Left ventricle myocardium superior (tissue), 1 donor: ENCODE results near the gene HS1BP3. TPM values are rescaled to one million over a fixed set of nuclear protein-coding genes. Genes with fewer than 3 reads are reported as not detected.

Experiments used
- ATAC-seq: fragments of 200-7000 bp; cut with Tn5 transposase; one replicate; pipeline ENCODE4 v1.9.1; 2020; ENCODE audit warnings: mild to moderate bottlenecking, moderate library complexity
- DNase-seq: peaks from one replicate; pipeline ENCODE4 v3.0.0-alpha.2; 2020
- intact Hi-C: fragments of 100-400 bp; cut with micrococcal nuclease; formaldehyde crosslinking; loops from one replicate; pipeline ENCODE4 v1.11.0; 2022
- total RNA-seq: library from RNA; stranded (reverse); fragmentation: NEBNext Ultra II Directional; extraction: Animal tissue kit (Norgen Biotek cat#: 25700); gene quantifications from one replicate; pipeline ENCODE4 v1.2.1, GENCODE V29; 2021
- donor health status: DM: no; HTN: yes; CAD: no; lungs with severe emphysema.

HS1BP3 gene
- total RNA-seq, 1 donor from 2014 or later: 20.2 TPM

DNA sequence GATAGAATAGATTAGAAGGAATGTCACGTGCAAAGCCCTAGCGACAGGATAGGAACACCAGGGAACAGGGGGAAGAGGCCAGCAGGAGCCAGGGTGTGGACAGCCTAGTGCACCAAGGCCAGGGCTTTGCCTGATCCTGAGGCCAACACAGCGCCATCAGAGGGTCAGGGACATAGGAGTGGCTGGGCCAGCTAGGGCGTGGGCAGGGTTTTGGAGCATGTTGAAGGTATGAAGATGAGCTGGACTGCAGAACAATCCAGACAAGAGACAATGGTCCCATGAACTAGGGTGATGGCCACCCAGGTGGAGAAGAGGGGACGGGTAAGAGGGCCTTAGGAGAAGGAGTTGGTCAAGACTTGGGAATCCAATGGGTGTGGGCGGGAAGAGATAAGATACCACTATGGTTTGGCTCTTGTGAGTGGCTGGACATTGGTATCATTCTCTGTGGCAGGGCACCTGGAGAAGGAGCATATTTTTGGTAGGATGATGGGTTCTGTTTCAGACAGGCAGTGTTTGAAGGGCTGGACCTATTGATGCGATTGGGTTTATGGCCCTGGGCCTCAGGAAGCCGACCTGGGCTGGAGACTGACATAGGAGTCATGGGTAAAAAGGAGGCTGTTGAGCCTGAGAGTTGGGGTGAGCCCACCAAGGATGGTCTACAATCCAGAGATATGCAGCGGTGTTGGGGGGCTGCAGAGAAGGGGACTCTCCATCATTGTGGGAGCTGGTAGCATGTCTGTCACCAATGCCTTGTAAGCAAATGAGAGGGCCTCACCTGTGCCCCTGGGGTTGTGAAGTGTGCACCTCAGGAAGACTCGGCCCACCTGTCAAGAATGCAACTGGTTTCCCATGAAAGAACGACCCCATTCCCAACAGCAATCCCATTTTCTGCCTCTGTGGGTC lies 2.0 kb upstream of the HS1BP3 start:
- DNase-seq: no peak
- intact Hi-C loops: no loop called here

DNA sequence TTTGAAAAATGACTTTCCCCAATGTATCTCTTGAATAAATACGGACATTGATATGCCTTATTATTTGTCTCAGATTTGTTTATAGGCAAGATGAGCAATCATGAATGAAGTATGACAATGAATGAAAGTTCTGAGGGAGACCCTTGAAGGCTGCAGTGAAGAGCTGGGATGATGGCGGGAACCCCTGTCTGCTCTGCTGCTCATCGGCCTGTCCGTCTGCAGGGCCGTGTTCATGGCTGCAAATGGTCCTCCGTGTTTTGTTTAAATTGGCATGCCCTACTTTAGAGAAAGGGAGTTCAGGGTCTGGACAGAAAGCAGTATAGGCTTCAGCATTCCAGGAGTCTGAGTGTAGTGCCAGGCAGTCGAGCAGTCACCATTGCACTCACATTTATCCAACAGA lies 1.2 kb upstream of the HS1BP3 start:
- no peak for DNase-seq
- intact Hi-C loops: no loop called here
- ATAC-seq: no peak

More for the DNA sequence above, 2.0 kb upstream of the HS1BP3 start:
- ATAC-seq: no peak

DNA sequence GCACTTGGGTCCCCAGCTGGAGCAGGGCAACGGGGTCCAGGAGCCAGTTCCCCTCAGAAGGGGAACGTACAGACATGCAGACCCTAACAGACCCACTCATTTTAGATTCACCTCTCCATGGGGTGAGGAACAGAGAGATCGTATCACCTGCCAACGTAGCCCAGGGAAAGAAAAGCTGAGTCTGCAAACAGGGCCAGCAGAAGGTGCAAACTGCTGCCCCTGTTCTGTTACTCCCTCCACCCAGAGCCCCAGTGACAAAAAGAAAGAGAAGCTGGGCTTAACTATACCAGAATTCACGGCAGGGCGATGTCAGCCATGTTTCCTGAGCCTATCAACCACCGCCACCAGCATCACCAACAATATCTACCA lies 817 bp upstream of the HS1BP3 start:
- no peak for ATAC-seq
- DNase-seq: peak; percentile 8
- intact Hi-C loops: no loop called here

DNA sequence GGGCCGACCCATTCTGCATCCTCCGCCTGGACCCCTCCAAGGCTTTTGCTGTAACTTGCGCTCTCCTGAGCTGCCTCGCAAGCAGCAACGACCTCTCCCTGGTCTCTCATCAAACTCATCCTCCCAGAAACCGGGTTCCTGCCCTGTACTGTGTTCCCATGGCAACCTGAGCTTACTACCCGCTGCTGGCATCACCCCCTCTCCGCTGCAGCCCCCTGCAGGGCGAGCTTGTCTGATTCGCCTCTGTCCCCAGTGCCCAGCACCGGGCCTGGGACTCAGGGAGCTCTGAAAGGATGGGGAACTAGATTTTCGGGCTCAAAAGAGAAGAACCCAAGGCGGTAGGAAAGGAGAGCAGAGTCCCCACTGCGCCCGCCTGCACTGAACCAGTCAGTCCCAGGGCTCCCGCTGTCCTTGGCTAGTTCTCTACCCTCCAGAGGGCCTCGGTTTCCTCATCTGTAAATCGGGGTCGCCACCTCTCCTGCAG lies 463 bp downstream of the HS1BP3 start:
- DNase-seq (peak; percentile 53), ATAC-seq (peak; percentile 8)
- intact Hi-C loops: no loop called here

DNA sequence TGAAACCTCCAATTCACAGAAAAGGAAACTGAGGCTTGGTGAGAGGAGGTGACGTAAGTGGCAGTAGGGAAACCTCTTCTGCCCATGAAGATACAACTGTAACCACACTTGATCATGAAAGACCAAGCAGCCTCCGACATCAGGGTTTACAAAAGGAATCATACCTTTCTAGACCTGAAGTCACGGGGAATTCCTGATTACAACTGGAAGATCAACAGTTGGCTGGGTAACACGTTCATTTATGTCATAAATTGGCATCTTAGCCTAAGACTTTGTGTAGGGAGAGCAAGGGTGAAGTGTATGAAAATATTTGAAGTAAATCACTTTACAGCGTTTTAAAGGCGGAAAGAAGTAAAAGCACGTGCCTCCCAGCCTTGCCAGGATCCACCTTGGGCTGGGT lies 922 bp downstream of the HS1BP3 start:
- ATAC-seq (no peak), DNase-seq (no peak)
- intact Hi-C loops: no loop called here

DNA sequence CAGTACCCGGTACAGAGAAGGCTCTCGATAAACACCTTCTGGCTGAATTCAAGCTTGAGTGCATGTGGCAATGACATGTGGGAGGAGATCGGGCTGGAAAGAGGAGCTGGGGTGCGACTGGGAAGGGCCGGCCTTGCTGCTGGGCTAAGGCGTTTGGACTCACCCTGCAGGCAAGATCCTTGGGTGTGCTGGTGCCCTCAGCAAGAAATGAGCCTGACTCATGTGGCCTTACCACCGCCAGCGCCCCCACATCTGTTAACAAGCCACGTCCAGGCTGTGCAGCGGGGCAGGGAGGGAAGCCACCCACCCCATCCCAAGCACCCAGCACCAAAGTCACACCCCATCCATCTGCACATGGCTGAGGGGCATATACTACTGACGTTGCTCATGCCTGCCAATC lies 1.3 kb downstream of the HS1BP3 start:
- intact Hi-C loops: no loop called here
- DNase-seq (peak; percentile 41), ATAC-seq (no peak)

DNA sequence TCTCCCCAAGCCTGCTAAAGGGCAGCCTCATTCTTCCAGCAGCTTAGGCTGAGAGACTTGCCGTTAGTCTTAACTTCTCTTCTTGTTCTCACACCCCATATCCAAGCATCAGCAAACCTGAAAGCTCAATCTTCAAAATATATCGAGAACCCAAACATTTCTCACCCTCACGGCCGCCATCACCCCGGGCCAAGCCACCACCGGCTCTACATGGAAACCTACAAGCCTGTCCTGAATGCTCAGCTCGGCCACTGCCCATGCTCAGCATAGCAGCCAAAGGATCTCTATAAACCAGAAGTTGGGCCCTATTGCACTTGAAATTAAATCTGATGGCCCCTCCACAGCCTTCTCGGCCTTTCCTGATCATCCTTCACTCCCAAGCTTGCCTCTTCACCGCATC lies 2.1 kb downstream of the HS1BP3 start:
- no peak for ATAC-seq
- intact Hi-C loops: no loop called here

DNA sequence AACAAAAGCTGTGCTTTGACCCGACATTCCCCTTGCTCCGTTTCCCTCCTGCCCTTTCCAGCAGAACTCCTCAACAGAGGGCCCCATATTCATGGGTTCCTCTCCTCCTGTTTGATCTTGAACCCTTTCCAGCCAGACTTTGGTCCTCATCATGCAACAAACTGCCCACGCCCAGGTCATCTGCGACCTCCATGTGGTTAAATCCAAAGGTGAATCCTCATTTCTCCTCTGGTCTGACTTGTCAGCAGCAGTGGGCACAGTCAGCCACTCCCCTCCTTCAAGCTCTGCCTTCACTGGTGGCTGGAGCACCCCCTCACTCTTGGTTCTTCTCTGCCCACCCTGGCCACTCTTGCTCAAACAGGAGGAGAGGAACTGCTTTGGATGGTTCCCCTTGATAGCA lies 2.7 kb downstream of the HS1BP3 start:
- ATAC-seq: no peak
- DNase-seq: no peak
- intact Hi-C loops: no loop called here

More for the DNA sequence above, 2.1 kb downstream of the HS1BP3 start:
- no peak for DNase-seq

DNA sequence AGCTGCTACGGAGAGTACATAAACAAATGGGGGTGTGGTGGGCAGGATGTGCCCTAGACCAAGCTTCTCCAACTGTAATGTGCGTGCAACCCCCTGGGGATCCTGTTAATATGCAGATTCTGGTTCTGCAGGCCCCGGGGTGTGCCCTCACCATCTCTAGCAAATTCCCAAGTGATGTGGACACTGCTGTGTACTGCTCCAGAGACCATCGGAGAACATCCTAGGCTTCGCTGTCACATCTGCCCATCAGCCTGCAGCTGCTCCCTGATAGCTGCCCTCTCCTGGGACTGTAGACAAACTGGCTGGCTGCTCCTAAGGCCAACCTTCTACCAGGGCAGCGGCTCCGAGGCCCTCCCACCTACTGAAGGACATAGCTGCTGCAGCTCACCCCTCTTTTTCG lies 3.2 kb downstream of the HS1BP3 start:
- intact Hi-C loops: no loop called here
- no peak for DNase-seq
- ATAC-seq: no peak

DNA sequence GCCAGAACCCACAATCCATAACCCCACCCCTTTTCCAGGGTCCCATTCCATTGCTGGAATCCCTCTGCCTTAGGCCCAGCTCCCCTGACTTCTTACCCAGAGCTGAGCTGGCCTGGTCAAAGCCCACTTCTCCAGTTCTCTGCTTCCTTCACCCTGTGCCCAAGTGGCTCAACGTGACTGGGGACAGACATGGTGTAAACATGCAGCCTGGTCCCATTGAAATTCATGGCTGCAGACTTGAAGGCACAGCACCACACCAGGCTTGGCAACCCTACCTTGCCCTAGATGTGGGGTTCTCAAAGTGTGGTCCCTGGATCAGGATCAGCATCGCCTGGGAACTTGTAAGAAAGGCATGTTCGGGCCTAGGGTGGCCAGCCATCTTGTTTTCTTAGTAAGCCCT lies 3.7 kb downstream of the HS1BP3 start:
- intact Hi-C loops: no loop called here
- DNase-seq: no peak
- ATAC-seq: no peak

DNA sequence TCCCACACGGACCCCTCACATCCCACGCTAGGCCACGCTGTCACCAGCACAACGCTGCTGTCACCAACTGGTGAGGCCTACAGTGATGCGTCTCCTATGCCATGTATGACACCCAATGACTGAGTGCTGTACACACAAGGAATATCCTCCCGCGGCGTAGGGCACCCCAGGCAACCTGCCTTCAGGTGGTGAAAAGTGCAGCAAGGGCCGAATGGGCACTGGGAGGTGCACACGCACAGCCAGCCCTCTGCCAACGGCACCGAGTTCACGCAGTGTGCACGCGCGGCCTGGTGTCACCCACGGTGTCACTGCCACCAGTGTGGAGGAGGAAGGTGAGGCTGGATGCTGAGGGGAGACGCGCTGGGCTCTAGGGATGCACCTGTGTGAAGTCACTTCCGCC lies 4.5 kb downstream of the HS1BP3 start:
- no peak for DNase-seq
- intact Hi-C loops: no loop called here
- ATAC-seq: no peak

DNA sequence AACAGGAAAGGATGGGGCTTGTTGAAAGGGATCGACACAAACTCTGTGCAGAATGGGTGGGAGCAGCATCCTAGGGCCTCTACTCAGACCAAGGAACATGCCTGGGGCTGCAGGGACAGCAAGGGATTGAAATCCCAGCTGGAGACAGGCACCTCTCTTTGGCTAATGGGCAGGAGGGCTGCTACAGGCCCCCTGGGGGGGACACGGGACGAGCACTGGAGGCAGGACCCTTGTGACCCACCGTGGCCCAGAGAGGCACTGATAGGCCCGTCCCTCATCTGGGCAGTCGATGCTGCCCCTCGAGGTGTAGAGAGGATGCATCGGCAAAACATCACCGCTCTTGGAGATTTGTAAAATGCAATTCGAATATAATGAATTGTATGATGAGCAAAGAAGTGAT lies 5.1 kb downstream of the HS1BP3 start:
- intact Hi-C loops: no loop called here
- ATAC-seq: no peak
- DNase-seq: no peak

DNA sequence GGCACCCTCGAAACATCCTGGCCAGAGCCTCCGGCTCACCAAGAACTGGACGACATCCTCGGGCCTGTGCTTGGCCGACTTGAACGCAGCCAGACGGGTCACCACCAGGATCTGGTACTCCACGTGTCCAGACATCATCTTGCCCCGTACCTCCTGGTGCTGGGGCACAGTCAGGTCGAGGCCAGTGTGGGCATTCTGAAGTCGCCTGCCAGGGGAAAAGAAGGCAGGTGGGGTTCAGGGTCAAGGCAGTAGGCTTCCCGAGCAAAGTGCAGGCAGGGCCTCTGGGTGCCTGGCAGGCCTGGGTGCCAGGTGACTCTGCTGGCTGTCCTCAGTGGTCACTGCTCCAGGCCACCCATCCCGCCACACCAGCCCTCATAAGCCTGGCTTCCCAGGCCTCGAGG lies 5.6 kb downstream of the HS1BP3 start:
- intact Hi-C loops: no loop called here
- no peak for DNase-seq

DNA sequence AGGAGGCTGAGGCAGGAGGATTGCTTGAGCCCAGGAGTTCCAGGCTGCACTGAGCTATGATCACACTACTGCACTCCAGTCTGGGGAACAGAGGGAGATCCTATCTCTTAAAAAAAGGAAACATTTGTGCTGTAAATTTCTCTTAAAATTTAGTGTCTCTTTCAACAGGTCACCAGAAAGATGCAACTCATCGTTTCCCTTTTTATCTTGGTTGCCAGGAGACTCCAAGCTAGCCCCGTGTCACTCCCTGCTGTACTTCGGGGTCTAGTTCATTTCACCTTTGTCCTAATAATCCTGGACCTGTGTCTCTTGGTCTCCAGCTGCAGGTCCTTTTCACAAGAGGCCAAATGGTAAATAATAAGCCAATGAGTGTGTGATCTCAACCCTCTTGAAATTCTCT lies 7.1 kb downstream of the HS1BP3 start:
- no peak for DNase-seq
- ATAC-seq: no peak
- intact Hi-C loops: no loop called here

More for the DNA sequence above, 5.6 kb downstream of the HS1BP3 start:
- no peak for ATAC-seq

DNA sequence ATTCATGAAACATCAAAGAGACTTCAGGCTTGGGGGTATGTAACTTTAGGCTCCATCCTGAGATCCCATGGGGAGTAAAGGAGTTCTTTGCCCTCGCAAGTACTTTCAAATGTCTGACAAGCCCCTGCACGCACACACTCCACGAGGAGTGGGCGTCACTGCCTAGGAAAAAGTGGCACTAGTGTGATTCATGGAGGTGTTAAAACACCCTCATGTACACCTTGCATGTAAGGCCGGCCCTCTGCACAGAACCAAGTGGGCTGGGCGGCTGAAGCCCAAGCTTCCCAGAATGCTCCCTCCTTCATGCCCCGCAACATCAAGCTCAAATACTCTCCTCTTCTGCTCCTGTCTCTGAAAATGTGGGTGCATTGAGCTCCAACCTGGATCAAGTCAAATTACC lies 7.8 kb downstream of the HS1BP3 start:
- no peak for ATAC-seq
- no peak for DNase-seq
- intact Hi-C loops: no loop called here

DNA sequence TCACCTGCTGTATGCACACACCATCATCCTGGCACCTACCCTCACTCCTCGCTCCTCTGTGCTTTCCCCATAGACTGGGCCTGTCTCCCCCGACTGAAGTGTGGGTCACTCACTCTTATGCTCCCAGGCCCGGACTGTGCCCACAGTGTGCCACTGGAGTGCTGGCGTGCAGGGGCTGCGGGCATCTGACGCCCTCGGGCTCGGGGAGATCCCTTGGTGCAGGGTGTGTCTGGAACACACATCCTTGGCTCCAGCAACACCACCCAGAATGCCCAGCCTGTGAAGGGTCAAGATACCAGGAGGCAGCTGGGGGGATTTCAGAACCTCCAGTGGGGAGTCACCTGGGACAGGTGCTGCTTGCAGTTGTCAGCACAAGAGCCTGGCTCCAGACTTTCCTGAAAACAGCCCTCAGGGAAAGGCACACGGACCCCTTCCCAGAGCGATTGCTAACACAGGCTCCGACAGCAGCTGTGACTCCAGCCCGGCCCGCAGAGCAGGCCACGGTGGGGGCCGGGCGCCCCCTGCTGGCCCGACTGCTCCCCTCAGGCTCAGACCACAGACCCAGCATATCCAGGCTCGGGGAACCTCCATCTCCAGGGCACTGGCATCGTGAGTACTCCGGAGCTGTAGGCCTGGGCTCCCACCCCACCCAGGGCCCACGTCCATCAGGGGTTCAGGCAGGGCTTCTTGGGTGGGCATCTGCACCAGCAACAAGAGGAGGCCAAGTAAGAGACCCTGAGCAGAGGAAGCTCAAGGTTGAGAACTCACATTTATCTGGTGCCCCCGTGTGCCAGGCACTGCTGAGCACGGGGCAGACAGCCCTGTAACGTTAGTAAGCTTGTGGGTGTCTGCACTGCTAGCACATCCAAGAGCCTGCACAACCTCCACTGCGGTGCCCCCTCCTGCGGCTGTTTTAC lies 8.6 kb downstream of the HS1BP3 start:
- intact Hi-C loops: no loop called here
- ATAC-seq (peak; percentile 89), DNase-seq (peak; percentile 92)

DNA sequence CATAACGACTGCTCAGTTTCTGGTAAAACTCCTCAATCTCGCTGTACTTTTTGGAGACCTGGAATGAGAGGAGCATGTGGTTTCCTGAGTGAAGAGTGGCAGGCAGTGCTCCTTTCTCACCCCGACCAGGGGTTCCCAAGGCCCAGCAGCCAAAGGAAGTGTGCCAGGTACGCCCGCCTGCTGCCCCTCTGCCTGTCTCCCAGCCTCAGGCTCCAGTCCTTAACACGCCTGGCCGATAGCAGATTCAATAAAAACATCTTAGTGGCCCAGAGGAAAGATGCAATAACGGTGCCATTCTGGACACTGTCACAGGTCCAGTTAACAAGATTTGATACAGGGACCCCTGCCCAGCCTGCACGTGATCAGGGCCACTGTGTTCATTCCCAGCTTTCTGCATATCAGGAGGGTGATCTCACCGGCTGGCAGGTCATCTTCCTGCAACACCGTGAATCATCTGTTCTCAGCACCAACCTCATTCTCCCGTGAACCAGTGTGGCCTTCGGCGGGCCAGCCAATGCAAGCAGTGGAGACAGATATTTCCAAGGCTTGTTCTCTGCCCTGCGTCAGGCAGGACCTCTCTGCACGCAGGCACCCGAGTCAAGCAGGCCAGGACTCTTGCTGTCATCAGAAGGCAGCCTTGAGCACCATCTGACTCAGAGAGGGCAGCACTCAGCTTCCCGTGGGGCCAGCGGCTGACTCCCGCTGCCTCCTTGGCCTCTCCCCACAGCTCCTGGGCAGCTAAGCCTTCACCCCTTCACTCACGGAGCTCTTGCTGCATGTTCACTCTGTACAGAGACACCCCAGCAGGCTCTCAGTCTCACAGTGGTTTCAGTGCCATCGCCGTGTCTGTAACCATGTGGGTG lies 9.5 kb downstream of the HS1BP3 start:
- no peak for DNase-seq
- intact Hi-C loops: no loop called here
- ATAC-seq: peak; percentile 5

DNA sequence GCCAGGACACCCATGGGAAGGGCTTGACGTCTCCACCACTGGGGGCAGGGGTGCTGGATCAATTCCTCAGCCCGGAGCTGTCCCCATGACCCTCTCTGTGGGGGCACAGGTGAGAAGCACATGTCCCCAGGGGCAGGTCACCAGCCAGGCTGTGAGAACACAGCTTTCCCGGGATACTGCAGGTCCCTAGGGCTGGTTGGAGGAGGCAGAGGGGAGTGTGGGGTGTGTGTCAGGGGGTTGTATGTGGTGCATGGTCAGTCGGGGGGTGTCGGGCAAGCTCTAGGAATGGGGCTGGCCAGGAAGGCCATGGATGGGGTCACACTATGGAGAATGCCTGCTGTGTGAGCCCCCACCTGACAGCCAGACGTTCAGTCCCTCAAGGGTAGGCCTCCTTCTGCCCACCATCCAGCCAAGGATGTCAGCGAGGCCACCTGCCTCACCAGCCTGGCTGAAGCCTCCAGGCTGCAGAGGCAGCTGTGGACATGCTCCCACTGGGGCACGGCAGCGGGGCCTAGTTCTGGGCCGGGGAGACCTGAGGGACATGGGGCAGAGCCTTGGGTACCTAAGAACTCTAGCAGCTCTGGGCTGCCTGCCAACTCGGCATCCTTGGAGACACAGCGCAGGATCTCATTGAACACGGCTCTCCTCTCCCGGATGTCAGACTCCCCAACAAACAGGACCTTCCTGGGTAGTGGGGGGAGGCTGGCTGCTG lies 10.3 kb downstream of the HS1BP3 start:
- DNase-seq (peak; percentile 72), ATAC-seq (no peak)
- intact Hi-C loops: no loop called here
